Tibial artery (tissue), 4 donors: ENCODE data around the gene GSDMA.
"Not testable (repeated sequence)": the region's sequence is repeated elsewhere in the genome, so short reads cannot be mapped to it uniquely, and the experiment has no call there.

Experiments used
- DNase-seq, 2 donors: peaks; one replicate each; pipeline ENCODE4 v3.0.0-alpha.2; 2019
- H3K27ac ChIP-seq, 2 donors: fragments of 200-600 bp; sonication (generic) in 1 of 2; 1 replicate in 1 of 2; 2 replicates in 1 of 2; pipeline ENCODE4 v1.5.1; 2018 to 2019; ENCODE audit warnings: mild to moderate bottlenecking in 1 of 2
- H3K27me3 ChIP-seq, 2 donors: fragments of 200-600 bp; sonication (generic) in 1 of 2; one replicate each; pipeline versions ENCODE4 v1.5.1 to v1.6.0; 2016 to 2019
- H3K36me3 ChIP-seq, 3 donors: fragments of 200-600 bp; sonication (generic) in 2 of 3; one replicate each; pipeline ENCODE4 v1.5.1; 2016 to 2019; ENCODE audit warnings: mild to moderate bottlenecking in 2 of 3
- H3K4me1 ChIP-seq, 4 donors: fragments of 200-600 bp; sonication (generic) in 2 of 4; 1 replicate in 3 of 4; 2 replicates in 1 of 4; pipeline ENCODE4 v1.5.1; 2016 to 2019
- H3K4me3 ChIP-seq, 2 donors: fragments of 200-600 bp; sonication (generic) in 1 of 2; 1 replicate in 1 of 2; 2 replicates in 1 of 2; pipeline ENCODE4 v1.5.1; 2018 to 2019; ENCODE audit warnings: mild to moderate bottlenecking in 2 of 2
- H3K9me3 ChIP-seq, 3 donors: fragments of 200-600 bp; sonication (generic) in 1 of 3; one replicate each; pipeline ENCODE4 v1.5.1; 2016 to 2019
- intact Hi-C: fragments of 100-400 bp; cut with DNase I; formaldehyde crosslinking; loops from one replicate; pipeline ENCODE4 v1.15.0; 2023; ENCODE audit warnings: low total_unique reads
- TF ChIP-seq, protein P1 (sequence below), 2 experiments: fragments of 200-600 bp in 1 of 2; fragments of 450-650 bp in 1 of 2; IDR thresholded peaks; one replicate each; pipeline ENCODE4 v1.5.1; 2017 to 2019; ENCODE audit warnings: antibody characterized with exemption in 2 of 2, mild to moderate bottlenecking in 1 of 2, moderate library complexity in 1 of 2

GSDMA gene

DNA sequence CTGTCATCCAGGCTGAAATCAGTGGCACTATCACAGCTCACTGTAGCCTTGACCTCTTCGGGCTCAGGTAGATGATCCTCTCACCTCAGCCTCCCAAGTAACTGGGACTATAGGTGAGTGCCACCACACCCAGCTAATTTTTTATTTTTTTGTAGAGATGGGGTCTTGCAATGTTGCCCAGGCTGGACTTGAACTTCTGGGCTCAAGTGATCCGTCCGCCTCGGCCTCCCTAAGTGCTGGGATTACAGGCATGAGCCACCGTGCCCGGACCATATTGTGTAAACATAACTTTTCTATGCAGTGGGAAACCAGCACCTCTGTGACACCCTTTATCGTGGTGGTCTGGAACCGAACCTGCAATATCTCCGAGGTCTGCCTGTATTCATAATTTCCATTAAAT lies 41.3 kb downstream of the GSDMA start:
- no peaks in the 10 kb centered on the region for H3K4me1 ChIP-seq
- no peak overlapping the region for H3K27ac ChIP-seq
- TF ChIP-seq, protein P1, sequence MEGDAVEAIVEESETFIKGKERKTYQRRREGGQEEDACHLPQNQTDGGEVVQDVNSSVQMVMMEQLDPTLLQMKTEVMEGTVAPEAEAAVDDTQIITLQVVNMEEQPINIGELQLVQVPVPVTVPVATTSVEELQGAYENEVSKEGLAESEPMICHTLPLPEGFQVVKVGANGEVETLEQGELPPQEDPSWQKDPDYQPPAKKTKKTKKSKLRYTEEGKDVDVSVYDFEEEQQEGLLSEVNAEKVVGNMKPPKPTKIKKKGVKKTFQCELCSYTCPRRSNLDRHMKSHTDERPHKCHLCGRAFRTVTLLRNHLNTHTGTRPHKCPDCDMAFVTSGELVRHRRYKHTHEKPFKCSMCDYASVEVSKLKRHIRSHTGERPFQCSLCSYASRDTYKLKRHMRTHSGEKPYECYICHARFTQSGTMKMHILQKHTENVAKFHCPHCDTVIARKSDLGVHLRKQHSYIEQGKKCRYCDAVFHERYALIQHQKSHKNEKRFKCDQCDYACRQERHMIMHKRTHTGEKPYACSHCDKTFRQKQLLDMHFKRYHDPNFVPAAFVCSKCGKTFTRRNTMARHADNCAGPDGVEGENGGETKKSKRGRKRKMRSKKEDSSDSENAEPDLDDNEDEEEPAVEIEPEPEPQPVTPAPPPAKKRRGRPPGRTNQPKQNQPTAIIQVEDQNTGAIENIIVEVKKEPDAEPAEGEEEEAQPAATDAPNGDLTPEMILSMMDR (IDR thresholded peaks at IDR 0.05): no peak
- intact Hi-C loops: no loop called here
- no peak for DNase-seq
- no peaks in the 10 kb centered on the region for H3K9me3 ChIP-seq
- no peaks in the 10 kb centered on the region for H3K27me3 ChIP-seq
- H3K36me3 ChIP-seq: no peaks in the 10 kb centered on the region
- no peak overlapping the region for H3K4me3 ChIP-seq

- DNase-seq: no peak
- no peaks in the 10 kb centered on the region for H3K9me3 ChIP-seq
- intact Hi-C loops: no loop called here
- no peak overlapping the region for H3K27ac ChIP-seq
- no peaks in the 10 kb centered on the region for H3K27me3 ChIP-seq
- TF ChIP-seq, protein P1 (IDR thresholded peaks at IDR 0.05): no peak
- H3K4me1 ChIP-seq: no peaks in the 10 kb centered on the region
- H3K4me3 ChIP-seq: no peak overlapping the region
- H3K36me3 ChIP-seq: no peaks in the 10 kb centered on the region
Measured at GRCh38 chr17:40004712-40005111, 41.9 kb downstream of the GSDMA start.

DNA sequence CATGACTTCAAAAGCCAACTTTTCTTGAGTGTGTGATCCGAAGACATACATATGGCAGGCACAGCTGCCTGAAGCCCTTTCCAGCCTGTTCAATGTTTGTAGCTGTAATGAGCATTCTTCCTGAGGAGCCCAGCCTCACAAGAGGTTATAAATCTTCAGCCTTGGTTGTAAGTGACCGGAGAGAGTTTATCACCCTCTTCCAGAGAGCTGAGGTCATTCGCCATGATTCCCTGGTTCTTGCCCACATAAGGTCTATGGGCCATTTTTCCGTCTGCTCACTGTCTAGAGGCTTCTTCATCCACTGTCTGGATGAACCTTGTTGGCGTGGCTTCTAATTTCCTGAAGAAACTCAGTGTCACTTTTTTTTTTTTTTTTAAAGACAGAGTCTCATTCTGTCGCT lies 42.7 kb downstream of the GSDMA start:
- Histone ChIP-seq H3K36me3 (no peaks in the 10 kb centered on the region), H3K27ac (no peak overlapping the region), H3K27me3 (no peaks in the 10 kb centered on the region), H3K4me3 (no peak overlapping the region), H3K4me1 (no peaks in the 10 kb centered on the region), H3K9me3 (no peaks in the 10 kb centered on the region)
- intact Hi-C loops: no loop called here
- TF ChIP-seq, protein P1 (IDR thresholded peaks at IDR 0.05): no peak
- no peak for DNase-seq

- intact Hi-C loops: loop anchor here (5.0 to 10.0 kb wide), 2 partner anchors 181 to 264 kb away; no protein-coding TSS in a partner anchor
- H3K9me3 ChIP-seq, H3K4me3 ChIP-seq, H3K27ac ChIP-seq, H3K27me3 ChIP-seq, H3K4me1 ChIP-seq, DNase-seq, H3K36me3 ChIP-seq: not testable (repeated sequence)
Measured at GRCh38 chr17:40010946-40011500, 48.2 kb downstream of the GSDMA start.

GRCh38 chr17:40012017-40012647 lies 49.3 kb downstream of the GSDMA start:
- H3K9me3 ChIP-seq, H3K4me1 ChIP-seq, DNase-seq, H3K36me3 ChIP-seq, H3K27ac ChIP-seq, H3K27me3 ChIP-seq, H3K4me3 ChIP-seq: not testable (repeated sequence)
- intact Hi-C loops: loop anchor here (5.0 to 10.0 kb wide), 2 partner anchors 180 to 263 kb away; no protein-coding TSS in a partner anchor

DNA sequence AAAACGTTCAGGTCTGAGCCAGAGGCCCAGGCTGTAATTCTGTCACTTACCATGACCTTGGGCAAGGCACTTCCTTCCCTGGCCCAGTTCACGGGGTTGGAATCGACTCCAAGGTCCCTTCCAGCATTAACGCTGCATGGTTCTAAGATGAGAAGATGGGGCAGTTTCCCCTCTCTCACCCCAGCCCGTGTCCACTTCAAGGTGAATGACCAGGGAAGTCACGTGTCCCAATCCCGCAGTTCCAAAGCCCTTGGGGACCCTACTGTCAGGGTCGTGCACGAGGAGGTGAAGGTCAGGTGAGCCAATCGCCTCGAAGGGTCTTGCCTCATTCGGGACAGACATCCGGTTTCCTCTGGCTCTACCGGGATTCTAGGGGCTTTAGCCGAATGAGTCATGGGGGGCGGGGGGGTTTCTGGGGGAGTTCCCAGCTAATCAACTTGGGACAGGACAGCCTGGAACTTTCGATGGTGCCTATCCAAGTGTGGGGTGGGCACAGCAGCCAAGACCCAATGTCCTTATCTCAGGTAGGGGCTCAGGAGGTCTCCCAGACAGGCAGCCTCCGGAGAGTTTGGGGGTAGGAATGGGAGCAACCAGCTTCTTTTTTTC lies 51.7 kb downstream of the GSDMA start:
- H3K4me1 ChIP-seq: peaks cover 0 to 33% (median 25%) of the 10 kb centered on the region in 4 donors
- no peak overlapping the region for H3K4me3 ChIP-seq
- no peaks in the 10 kb centered on the region for H3K27me3 ChIP-seq
- TF ChIP-seq, protein P1 (IDR thresholded peaks at IDR 0.05): no peak
- no peaks in the 10 kb centered on the region for H3K9me3 ChIP-seq
- no peak for DNase-seq
- H3K27ac ChIP-seq: peak overlapping the region in 1 of 2 donors; percentile 10
- peaks cover 2 to 6% (median 4%) of the 10 kb centered on the region in 3 donors for H3K36me3 ChIP-seq
- intact Hi-C loops: loop anchor here (5.0 to 10.0 kb wide), 2 partner anchors 178 to 260 kb away; no protein-coding TSS in a partner anchor
